ENCODE data around the gene AGXT2. TPM values are rescaled to one million over a fixed set of nuclear protein-coding genes. Genes with fewer than 3 reads are reported as not detected.

Gene AGXT2
- total RNA-seq, 4 donors from 2014 or later = not detected

- H3K27ac ChIP-seq = no peak overlapping the region
- no peaks in the 10 kb centered on the region for H3K9me3 ChIP-seq
- H3K4me3 ChIP-seq = no peak overlapping the region
- H3K36me3 ChIP-seq = no peaks in the 10 kb centered on the region
- H3K27me3 ChIP-seq = peaks cover 4% of the 10 kb centered on the region
- 93% methylated on average over 6 of the region's 6 CpGs for WGBS
- DNase-seq (ENCODE audit: low spot score in 2 of 2) = no peak
- TF ChIP-seq, protein P1, sequence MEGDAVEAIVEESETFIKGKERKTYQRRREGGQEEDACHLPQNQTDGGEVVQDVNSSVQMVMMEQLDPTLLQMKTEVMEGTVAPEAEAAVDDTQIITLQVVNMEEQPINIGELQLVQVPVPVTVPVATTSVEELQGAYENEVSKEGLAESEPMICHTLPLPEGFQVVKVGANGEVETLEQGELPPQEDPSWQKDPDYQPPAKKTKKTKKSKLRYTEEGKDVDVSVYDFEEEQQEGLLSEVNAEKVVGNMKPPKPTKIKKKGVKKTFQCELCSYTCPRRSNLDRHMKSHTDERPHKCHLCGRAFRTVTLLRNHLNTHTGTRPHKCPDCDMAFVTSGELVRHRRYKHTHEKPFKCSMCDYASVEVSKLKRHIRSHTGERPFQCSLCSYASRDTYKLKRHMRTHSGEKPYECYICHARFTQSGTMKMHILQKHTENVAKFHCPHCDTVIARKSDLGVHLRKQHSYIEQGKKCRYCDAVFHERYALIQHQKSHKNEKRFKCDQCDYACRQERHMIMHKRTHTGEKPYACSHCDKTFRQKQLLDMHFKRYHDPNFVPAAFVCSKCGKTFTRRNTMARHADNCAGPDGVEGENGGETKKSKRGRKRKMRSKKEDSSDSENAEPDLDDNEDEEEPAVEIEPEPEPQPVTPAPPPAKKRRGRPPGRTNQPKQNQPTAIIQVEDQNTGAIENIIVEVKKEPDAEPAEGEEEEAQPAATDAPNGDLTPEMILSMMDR (IDR thresholded peaks at IDR 0.05) = no peak
- TF ChIP-seq EP300 (IDR thresholded peaks at IDR 0.05) = no peak
- TF ChIP-seq POLR2A (IDR thresholded peaks at IDR 0.05) = no peak
- TF ChIP-seq POLR2AphosphoS5 (IDR thresholded peaks at IDR 0.05) = no peak
- no peaks in the 10 kb centered on the region for H3K4me1 ChIP-seq
Measured at GRCh38 chr5:35002459-35002858, 45.3 kb downstream of the AGXT2 start.

DNA sequence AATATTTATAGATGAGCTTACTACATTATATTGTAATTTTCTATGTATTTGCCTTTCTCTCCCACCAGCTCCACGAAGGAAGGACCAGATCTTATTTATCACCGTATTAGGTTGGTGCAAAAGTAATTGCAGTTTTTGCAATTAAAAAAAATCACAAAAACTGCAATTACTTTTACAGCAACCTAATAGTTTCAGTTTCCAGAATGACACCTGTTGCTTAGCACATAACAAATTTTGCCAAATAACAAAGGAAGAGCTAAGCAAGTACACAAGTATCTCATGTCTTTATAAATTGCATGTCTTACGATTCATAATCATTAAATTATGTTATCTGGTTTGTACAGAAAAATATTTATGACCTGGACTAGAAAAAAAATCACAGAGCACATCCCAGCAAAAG, 45.9 kb downstream of the AGXT2 start:
- H3K27ac ChIP-seq = no peak overlapping the region
- no peaks in the 10 kb centered on the region for H3K4me1 ChIP-seq
- no peak for DNase-seq (ENCODE audit: low spot score in 2 of 2)
- peaks cover 4% of the 10 kb centered on the region for H3K27me3 ChIP-seq
- H3K4me3 ChIP-seq = no peak overlapping the region
- TF ChIP-seq, protein P1 (IDR thresholded peaks at IDR 0.05) = no peak
- TF ChIP-seq POLR2A (IDR thresholded peaks at IDR 0.05) = no peak
- TF ChIP-seq EP300 (IDR thresholded peaks at IDR 0.05) = no peak
- TF ChIP-seq POLR2AphosphoS5 (IDR thresholded peaks at IDR 0.05) = no peak
- whole genome bisulfite sequencing = 83% methylated on average over 3 of the region's 3 CpGs
- no peaks in the 10 kb centered on the region for H3K36me3 ChIP-seq
- H3K9me3 ChIP-seq = no peaks in the 10 kb centered on the region

DNA sequence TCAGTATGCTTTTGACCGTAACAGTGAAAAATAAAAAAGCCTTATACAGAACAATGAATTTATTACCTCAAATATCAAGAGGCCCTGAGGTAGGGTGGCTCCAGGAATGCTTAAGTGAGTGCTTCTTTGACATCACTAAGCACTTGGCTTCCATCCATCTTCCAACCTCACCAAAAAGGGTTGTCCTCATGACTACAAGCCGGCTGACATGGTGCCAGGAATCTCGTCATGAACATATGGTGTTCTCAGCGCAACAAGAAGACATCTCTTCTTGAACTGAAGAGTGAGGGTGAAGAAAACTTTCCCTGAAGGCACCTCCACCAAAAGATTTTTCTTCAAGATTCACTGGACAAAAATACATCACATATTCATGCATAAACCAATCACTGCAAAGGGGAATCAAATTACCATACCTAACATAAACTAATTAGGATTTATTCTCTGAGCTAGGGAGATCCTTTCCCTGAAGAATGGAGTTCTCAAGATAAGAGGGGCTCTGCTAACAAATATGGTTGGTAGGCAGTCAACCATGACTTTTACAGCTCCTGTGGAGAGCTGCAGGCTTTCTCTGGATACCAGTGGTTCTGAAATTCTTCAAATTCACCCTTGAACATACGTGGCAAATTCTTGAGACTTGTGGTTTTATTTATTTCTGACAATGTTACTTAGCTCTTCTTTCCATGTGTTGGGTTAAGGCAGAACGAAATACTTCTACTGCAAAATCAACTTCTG, 49.5 kb downstream of the AGXT2 start:
- no peak for TF ChIP-seq POLR2A (IDR thresholded peaks at IDR 0.05)
- no peak for TF ChIP-seq EP300 (IDR thresholded peaks at IDR 0.05)
- TF ChIP-seq, protein P1 (IDR thresholded peaks at IDR 0.05) = no peak
- no peak for TF ChIP-seq POLR2AphosphoS5 (IDR thresholded peaks at IDR 0.05)
- Histone ChIP-seq H3K36me3 (no peaks in the 10 kb centered on the region), H3K4me1 (no peaks in the 10 kb centered on the region), H3K4me3 (no peak overlapping the region), H3K27me3 (no peaks in the 10 kb centered on the region), H3K9me3 (no peaks in the 10 kb centered on the region), H3K27ac (no peak overlapping the region)
- DNase-seq (ENCODE audit: low spot score in 2 of 2) = no peak
- WGBS = 46% methylated on average over 6 of the region's 6 CpGs

DNA sequence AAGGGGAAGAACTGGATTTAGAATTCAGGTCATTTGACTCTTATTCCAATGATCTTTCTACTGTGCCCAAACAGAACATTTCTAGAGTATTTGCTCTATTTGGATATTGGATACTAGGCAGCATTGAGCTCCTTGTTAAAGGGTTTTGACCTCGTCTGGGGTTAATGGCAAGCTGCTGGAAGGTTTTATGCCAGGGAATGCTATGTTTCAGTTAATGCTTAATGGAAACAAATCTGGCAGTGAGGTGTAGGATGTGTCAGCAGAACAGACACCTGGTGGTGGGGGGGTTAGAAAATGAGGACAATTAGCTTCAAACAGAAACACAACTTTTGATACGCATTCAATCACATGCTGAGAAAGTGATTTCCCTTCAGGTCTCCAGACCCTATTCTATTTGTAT, 51.5 kb downstream of the AGXT2 start:
- no peak overlapping the region for H3K27ac ChIP-seq
- H3K4me1 ChIP-seq = no peaks in the 10 kb centered on the region
- DNase-seq (ENCODE audit: low spot score in 2 of 2) = no peak
- H3K4me3 ChIP-seq = no peak overlapping the region
- 84% methylated on average over 2 of the region's 2 CpGs for WGBS
- TF ChIP-seq POLR2A (IDR thresholded peaks at IDR 0.05) = no peak
- no peak for TF ChIP-seq EP300 (IDR thresholded peaks at IDR 0.05)
- TF ChIP-seq, protein P1 (IDR thresholded peaks at IDR 0.05) = no peak
- TF ChIP-seq POLR2AphosphoS5 (IDR thresholded peaks at IDR 0.05) = no peak
- no peaks in the 10 kb centered on the region for H3K27me3 ChIP-seq
- H3K9me3 ChIP-seq = no peaks in the 10 kb centered on the region
- no peaks in the 10 kb centered on the region for H3K36me3 ChIP-seq

DNA sequence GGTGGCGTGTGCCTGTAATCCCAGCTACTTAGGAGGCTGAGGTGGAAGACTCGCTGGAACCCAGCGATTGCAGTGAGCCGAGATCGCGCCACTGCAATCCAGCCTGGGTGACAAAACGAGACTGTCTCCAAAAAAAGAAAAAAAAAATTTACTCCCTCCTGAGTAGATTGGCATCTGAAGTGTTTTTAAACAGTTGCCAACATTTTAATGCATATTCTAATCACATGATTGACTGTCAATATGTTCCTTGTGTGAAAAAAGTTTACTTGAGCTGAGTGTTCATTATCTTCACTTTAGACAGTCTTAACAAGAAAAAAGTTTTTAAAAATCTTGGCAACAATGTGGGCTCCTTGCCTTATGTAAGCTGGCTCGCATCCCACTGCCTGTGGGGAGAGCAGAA, 53.8 kb downstream of the AGXT2 start:
- Histone ChIP-seq H3K4me1 (no peaks in the 10 kb centered on the region), H3K27me3 (no peaks in the 10 kb centered on the region), H3K4me3 (no peak overlapping the region), H3K9me3 (no peaks in the 10 kb centered on the region), H3K27ac (no peak overlapping the region), H3K36me3 (no peaks in the 10 kb centered on the region)
- 73% methylated on average over 8 of the region's 8 CpGs for WGBS
- no peak for TF ChIP-seq POLR2AphosphoS5 (IDR thresholded peaks at IDR 0.05)
- DNase-seq (ENCODE audit: low spot score in 2 of 2) = no peak

All from suprapubic skin (tissue), 4 donors.